GM12864 (cell line): ENCODE results near the gene SSC4D.
"Not testable (repeated sequence)": the region's sequence is repeated elsewhere in the genome, so short reads cannot be mapped to it uniquely, and the experiment has no call there.

Experiments
- DNase-seq: peaks from one replicate; pipeline ENCODE4 v3.0.0-alpha.2; 2011; ENCODE audit warnings: low read depth
- H3K4me3 ChIP-seq: 2 replicates; pipeline ENCODE4 v1.5.1; 2011; ENCODE audit warnings: mild to moderate bottlenecking, low read depth, low read length, control low read depth
- CTCF ChIP-seq: IDR thresholded peaks from 2 replicates; pipeline ENCODE4 v1.5.1; 2011; ENCODE audit warnings: low read depth, mild to moderate bottlenecking, moderate library complexity, low read length, control low read depth, inconsistent platforms; ENCODE audit errors: missing control alignments

Gene SSC4D

GRCh38 chr7:76430211-76430610 is 20.7 kb upstream of the SSC4D start:
- no peak for TF ChIP-seq CTCF
- H3K4me3 ChIP-seq = no peak overlapping the region
- no peak for DNase-seq

GRCh38 chr7:76428868-76429805 is 19.6 kb upstream of the SSC4D start:
- no peak for TF ChIP-seq CTCF
- no peak overlapping the region for H3K4me3 ChIP-seq
- DNase-seq = no peak

- TF ChIP-seq CTCF = no peak
- no peak overlapping the region for H3K4me3 ChIP-seq
- no peak for DNase-seq
Measured at GRCh38 chr7:76428149-76428823, 18.8 kb upstream of the SSC4D start.

GRCh38 chr7:76427635-76428034 is 18.1 kb upstream of the SSC4D start:
- DNase-seq = no peak
- no peak overlapping the region for H3K4me3 ChIP-seq
- TF ChIP-seq CTCF = no peak

- no peak for DNase-seq
- no peak for TF ChIP-seq CTCF
- no peak overlapping the region for H3K4me3 ChIP-seq
Measured at GRCh38 chr7:76426246-76426645, 16.7 kb upstream of the SSC4D start.

GRCh38 chr7:76425558-76425957 is 16.1 kb upstream of the SSC4D start:
- DNase-seq, H3K4me3 ChIP-seq: not testable (repeated sequence)

- TF ChIP-seq CTCF = no peak
- no peak for DNase-seq
Measured at GRCh38 chr7:76425156-76425555, 15.7 kb upstream of the SSC4D start.

More at GRCh38 chr7:76425156-76425555, 15.7 kb upstream of the SSC4D start:
- no peak overlapping the region for H3K4me3 ChIP-seq
